Ectodermal cell (in vitro differentiated cells): ENCODE measurements around the gene MEGF8.

Experiments used
- H3K27ac ChIP-seq: 2 replicates; pipeline ENCODE4 v1.7.0; 2013; ENCODE audit warnings: mild to moderate bottlenecking, low read depth, low read length; ENCODE audit not compliant: insufficient read depth, poor library complexity, severe bottlenecking
- H3K27me3 ChIP-seq: 2 replicates; pipeline ENCODE4 v1.7.0; 2013; ENCODE audit warnings: mild to moderate bottlenecking, low read length; ENCODE audit not compliant: insufficient read depth, control insufficient read depth, poor library complexity, severe bottlenecking
- H3K36me3 ChIP-seq: one replicate; pipeline ENCODE4 v1.7.0; 2013; ENCODE audit warnings: low read length; ENCODE audit not compliant: control insufficient read depth, insufficient read depth
- H3K4me1 ChIP-seq: one replicate; pipeline ENCODE4 v1.7.0; 2013; ENCODE audit warnings: low read length; ENCODE audit not compliant: control insufficient read depth, insufficient read depth
- H3K4me3 ChIP-seq: 2 replicates; pipeline ENCODE4 v1.7.0; 2013; ENCODE audit warnings: low read depth, low read length, control low read depth; ENCODE audit not compliant: insufficient read depth
- H3K9me3 ChIP-seq: 2 replicates; pipeline ENCODE4 v1.7.0; 2013; ENCODE audit warnings: mild to moderate bottlenecking, low read length, moderate library complexity; ENCODE audit not compliant: control insufficient read depth
- WGBS, 2 experiments: methylation state at CpG; one replicate each; pipeline ENCODE4 v1.1.7; 2013; ENCODE audit warnings: missing lambda C conversion rate in 2 of 2; 5-methylcytosine and 5-hydroxymethylcytosine counted together

MEGF8 gene

GRCh38 chr19:42380155-42380554 lies 54.7 kb downstream of the MEGF8 start:
- H3K9me3 ChIP-seq = no peaks in the 10 kb centered on the region
- no peak overlapping the region for H3K27ac ChIP-seq
- no peak overlapping the region for H3K4me3 ChIP-seq
- no peaks in the 10 kb centered on the region for H3K4me1 ChIP-seq
- peaks cover 1% of the 10 kb centered on the region for H3K36me3 ChIP-seq
- 90 to 94% methylated on average over 6 of the region's 6 CpGs for WGBS, 2 experiments
- no peaks in the 10 kb centered on the region for H3K27me3 ChIP-seq

DNA sequence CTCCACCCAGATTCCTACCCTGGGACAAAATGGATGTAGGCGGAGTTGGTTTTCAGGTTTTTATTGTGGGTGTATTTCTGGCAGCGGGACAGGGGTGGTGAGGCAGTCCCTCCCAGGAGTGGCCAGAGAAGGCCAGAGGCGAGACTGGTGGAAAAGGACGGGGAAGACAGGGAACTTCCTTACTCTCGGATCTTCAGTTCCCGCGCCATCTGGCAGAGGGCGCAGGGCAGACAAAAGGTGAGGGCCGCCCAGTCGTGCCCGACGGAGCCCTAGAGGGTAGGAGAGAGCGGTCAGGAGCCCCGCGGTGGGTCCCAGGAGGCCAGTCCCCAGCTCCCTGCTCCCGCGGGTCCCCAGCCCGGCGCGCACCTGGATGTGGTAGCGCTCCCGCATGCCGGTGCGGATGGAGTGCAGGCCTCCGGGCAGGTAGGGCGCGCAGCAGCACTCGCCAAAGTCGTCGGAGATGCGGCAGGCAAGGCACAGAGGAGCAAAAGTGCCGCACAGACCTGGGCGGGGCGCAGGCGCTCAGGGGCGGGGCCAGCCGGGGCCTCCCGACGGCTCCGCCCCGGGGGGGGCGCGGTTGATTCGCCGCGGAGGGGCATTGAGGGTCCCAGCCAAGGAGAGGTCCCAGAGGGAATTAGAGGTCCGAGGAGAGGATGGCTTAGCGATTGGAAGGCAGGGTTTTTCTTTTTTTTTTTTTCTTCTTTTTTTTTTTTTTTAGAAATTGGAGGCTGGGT lies 61.7 kb downstream of the MEGF8 start:
- no peaks in the 10 kb centered on the region for H3K4me1 ChIP-seq
- WGBS, 2 experiments = 1% methylated on average over 48 of the region's 48 CpGs
- H3K27ac ChIP-seq = no peak overlapping the region
- H3K27me3 ChIP-seq = peaks cover 21% of the 10 kb centered on the region
- H3K36me3 ChIP-seq = no peaks in the 10 kb centered on the region
- H3K4me3 ChIP-seq = peak overlapping the region; percentile 47
- no peaks in the 10 kb centered on the region for H3K9me3 ChIP-seq

- 87 to 89% methylated on average over 20 of the region's 20 CpGs for WGBS, 2 experiments
- Histone ChIP-seq H3K36me3 (no peaks in the 10 kb centered on the region), H3K9me3 (no peaks in the 10 kb centered on the region), H3K4me3 (no peak overlapping the region), H3K27me3 (peaks cover 23% of the 10 kb centered on the region), H3K4me1 (no peaks in the 10 kb centered on the region), H3K27ac (no peak overlapping the region)
Measured at GRCh38 chr19:42388851-42389489, 63.5 kb downstream of the MEGF8 start.

DNA sequence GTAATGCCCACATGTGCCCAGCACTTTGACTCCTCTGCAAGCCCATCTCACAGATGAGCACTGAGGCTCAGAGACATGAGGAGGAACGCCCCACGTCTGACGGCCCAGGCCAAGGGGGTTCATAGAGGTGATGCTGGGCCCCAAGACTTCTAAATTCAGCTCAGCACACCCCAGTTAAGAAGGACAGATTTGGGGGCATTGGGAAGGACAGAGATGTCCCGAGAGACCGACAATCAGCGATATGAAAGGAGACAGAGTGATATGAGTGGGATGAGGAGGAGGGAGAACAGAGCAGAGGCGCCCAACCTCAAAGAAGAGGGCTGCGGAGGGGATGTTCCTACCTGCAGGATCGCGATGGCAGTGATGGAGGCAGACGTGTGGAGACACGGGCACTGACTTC lies 64.5 kb downstream of the MEGF8 start, which contains the start of gene CNFN:
CNFN (minus strand) TSS at position 399 of the 400 bp plus-strand sequence. CDS start 1,260 bp downstream, outside the sequence.
- no peaks in the 10 kb centered on the region for H3K36me3 ChIP-seq
- peaks cover 23% of the 10 kb centered on the region for H3K27me3 ChIP-seq
- no peak within 1 kb of the TSS for H3K27ac ChIP-seq
- H3K9me3 ChIP-seq = no peaks in the 10 kb centered on the region
- WGBS, 2 experiments = 73% methylated on average over 12 of the region's 12 CpGs
- H3K4me1 ChIP-seq = peaks cover 2% of the 10 kb centered on the region
- no peak within 1 kb of the TSS for H3K4me3 ChIP-seq

DNA sequence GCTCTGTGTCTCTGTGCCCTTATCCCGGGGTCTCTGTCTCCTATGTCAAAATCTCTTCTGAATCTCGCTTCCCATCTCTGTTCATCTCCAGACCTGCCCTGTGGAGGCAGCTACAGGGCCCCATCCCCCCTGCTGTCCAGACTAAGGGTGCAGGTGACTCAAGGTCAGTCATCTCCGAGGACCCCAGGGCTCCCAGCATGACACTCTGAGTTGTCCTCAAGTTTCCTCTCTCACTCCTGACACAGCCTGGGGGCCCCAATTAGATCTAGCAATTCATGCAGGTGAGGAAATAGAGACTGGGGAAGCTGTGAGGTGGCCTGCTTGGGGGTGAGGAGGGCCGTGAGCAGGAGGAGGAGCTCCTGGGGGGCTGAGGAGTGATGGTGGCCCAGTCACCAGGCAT lies 66.7 kb downstream of the MEGF8 start:
- H3K27me3 ChIP-seq = peaks cover 23% of the 10 kb centered on the region
- H3K27ac ChIP-seq = no peak overlapping the region
- H3K4me3 ChIP-seq = no peak overlapping the region
- no peaks in the 10 kb centered on the region for H3K9me3 ChIP-seq
- peaks cover 12% of the 10 kb centered on the region for H3K4me1 ChIP-seq
- no peaks in the 10 kb centered on the region for H3K36me3 ChIP-seq
- WGBS, 2 experiments = 78 to 81% methylated on average over 4 of the region's 4 CpGs

DNA sequence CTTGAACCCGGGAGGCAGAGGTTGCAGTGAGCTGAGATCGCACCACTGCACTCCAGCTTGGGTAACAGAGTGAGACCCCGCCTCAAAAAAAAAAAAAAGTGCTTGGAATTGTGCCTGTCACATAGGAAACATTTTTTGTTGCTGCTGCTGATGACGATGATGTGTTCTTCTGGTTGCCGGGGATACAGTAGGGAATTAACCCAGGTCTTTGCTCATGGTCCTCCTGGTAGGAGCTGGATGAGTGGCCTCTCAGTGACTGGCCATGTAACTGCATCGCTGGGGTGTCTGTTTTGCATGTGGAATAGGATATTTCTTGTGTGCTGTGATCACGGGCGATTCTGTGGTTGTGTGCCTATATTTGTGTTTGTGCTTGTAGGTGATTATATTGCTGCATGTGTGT lies 69.3 kb downstream of the MEGF8 start:
- Histone ChIP-seq H3K27me3 (peaks cover 16% of the 10 kb centered on the region), H3K36me3 (no peaks in the 10 kb centered on the region), H3K4me3 (no peak overlapping the region), H3K27ac (no peak overlapping the region), H3K9me3 (no peaks in the 10 kb centered on the region), H3K4me1 (peaks cover 16% of the 10 kb centered on the region)
- WGBS, 2 experiments = 90 to 95% methylated on average over 8 of the region's 8 CpGs

GRCh38 chr19:42396381-42397262 lies 71.2 kb downstream of the MEGF8 start:
- Histone ChIP-seq H3K27ac (peak overlapping the region; percentile 65), H3K9me3 (no peaks in the 10 kb centered on the region), H3K27me3 (peaks cover 6% of the 10 kb centered on the region), H3K36me3 (no peaks in the 10 kb centered on the region), H3K4me1 (peaks cover 20% of the 10 kb centered on the region), H3K4me3 (peak overlapping the region; percentile 71)
- 2% methylated on average over 42 of the region's 42 CpGs for WGBS, 2 experiments

- no peaks in the 10 kb centered on the region for H3K36me3 ChIP-seq
- no peaks in the 10 kb centered on the region for H3K9me3 ChIP-seq
- no peaks in the 10 kb centered on the region for H3K27me3 ChIP-seq
- 23 to 24% methylated on average over 25 of the region's 25 CpGs for WGBS, 2 experiments
- no peak overlapping the region for H3K27ac ChIP-seq
- H3K4me1 ChIP-seq = peaks cover 20% of the 10 kb centered on the region
- peak overlapping the region; percentile 71 for H3K4me3 ChIP-seq
Measured at GRCh38 chr19:42397263-42398166, 72.1 kb downstream of the MEGF8 start.

- WGBS, 2 experiments = 86 to 96% methylated on average over 1 of the region's 1 CpG
- Histone ChIP-seq H3K27ac (no peak overlapping the region), H3K36me3 (no peaks in the 10 kb centered on the region), H3K4me1 (peaks cover 15% of the 10 kb centered on the region), H3K4me3 (no peak overlapping the region), H3K27me3 (no peaks in the 10 kb centered on the region), H3K9me3 (no peaks in the 10 kb centered on the region)
Measured at GRCh38 chr19:42400404-42400803, 75.0 kb downstream of the MEGF8 start.
